ENCODE measurements around the gene HACD3.

Gene HACD3

DNA sequence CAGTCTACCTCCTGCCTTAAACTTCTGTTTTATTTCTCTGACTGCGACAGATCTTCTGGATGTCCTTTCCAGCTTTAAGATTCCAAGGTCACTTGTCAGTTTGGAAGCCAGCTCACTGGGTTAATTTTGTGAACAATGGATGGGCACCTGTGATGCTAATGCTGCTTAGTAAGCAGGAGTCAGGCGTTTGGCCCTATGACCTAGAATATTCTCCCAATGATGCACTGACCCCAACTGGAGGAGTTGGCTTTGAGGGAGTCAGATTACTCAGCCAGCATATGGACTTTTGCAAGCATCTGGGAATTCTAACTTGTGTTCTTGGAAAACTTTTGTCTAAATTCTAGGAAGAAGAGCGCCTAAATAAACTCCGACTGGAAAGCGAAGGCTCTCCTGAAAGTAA, 28.1 kb downstream of the HACD3 start:
- DNase-seq (ENCODE audit: low read depth): no peak
- H3K4me3 ChIP-seq (ENCODE audit: control insufficient read depth, low read depth, low read length): no peak overlapping the region
- TF ChIP-seq, protein P1, sequence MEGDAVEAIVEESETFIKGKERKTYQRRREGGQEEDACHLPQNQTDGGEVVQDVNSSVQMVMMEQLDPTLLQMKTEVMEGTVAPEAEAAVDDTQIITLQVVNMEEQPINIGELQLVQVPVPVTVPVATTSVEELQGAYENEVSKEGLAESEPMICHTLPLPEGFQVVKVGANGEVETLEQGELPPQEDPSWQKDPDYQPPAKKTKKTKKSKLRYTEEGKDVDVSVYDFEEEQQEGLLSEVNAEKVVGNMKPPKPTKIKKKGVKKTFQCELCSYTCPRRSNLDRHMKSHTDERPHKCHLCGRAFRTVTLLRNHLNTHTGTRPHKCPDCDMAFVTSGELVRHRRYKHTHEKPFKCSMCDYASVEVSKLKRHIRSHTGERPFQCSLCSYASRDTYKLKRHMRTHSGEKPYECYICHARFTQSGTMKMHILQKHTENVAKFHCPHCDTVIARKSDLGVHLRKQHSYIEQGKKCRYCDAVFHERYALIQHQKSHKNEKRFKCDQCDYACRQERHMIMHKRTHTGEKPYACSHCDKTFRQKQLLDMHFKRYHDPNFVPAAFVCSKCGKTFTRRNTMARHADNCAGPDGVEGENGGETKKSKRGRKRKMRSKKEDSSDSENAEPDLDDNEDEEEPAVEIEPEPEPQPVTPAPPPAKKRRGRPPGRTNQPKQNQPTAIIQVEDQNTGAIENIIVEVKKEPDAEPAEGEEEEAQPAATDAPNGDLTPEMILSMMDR (IDR thresholded peaks at IDR 0.05; ENCODE audit: control insufficient read depth, insufficient read depth, low read depth, low read length, missing control alignments): no peak

DNA sequence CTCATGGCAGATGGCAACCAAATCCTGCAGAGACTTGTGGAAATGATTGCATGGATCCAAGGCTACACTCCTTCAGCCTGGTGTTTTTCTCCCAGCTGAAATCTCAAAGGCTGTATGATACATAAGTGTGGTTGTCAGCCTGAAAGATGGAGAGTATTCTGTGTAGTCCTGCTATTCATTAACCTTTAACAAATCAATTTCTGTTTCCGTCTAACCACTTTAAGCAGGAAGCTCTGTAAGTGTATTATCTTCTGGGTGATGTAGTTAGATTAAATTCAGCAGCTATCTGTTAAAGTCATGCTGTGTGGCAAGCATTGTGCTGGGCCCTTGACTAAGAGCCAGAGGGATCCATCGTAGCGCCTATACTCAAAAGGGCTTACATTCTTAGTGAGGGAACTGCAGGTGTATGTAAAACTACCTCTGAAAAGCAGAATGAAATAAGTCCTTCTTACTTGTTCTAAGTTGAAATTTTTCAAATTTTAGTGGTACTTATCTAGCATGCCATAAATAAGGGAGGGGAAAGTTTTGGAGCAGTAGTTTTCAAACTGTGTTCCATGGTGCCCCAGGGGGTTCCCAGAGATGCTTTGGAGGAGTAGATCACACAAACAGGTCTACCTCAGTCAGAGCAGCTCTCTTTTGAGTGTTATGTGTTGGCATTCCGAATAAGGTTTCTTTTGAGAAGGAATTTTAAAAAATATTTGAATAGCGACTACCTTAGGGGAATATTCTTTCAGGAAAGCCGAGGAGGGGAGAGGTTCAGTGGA, 28.9 kb downstream of the HACD3 start:
- no peak for DNase-seq (ENCODE audit: low read depth)

DNA sequence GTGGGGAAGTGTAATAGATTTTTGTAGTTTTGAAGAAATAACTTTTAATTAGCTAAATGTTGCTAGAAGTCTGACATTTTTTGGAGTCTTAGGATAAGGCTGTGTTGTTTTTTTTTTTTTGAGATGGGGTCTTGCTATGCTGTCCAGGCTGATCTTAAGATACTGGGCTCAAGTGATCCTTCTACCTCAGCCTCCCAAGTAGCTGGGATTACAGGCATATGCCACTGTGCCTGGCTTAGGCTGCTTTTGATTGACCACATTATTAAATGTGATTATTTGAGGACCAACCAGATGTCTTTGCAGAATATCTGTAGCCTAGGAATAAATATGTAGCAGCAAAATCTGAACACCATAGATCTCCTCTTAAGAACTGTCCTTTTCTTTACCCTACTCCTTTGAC, 29.7 kb downstream of the HACD3 start:
- TF ChIP-seq, protein P1 (IDR thresholded peaks at IDR 0.05; ENCODE audit: control insufficient read depth, insufficient read depth, low read depth, low read length, missing control alignments): no peak
- no peak for DNase-seq (ENCODE audit: low read depth)
- H3K4me3 ChIP-seq (ENCODE audit: control insufficient read depth, low read depth, low read length): no peak overlapping the region

More for the DNA sequence above, 28.9 kb downstream of the HACD3 start:
- TF ChIP-seq, protein P1 (IDR thresholded peaks at IDR 0.05; ENCODE audit: control insufficient read depth, insufficient read depth, low read depth, low read length, missing control alignments): no peak
- H3K4me3 ChIP-seq (ENCODE audit: control insufficient read depth, low read depth, low read length): no peak overlapping the region

DNA sequence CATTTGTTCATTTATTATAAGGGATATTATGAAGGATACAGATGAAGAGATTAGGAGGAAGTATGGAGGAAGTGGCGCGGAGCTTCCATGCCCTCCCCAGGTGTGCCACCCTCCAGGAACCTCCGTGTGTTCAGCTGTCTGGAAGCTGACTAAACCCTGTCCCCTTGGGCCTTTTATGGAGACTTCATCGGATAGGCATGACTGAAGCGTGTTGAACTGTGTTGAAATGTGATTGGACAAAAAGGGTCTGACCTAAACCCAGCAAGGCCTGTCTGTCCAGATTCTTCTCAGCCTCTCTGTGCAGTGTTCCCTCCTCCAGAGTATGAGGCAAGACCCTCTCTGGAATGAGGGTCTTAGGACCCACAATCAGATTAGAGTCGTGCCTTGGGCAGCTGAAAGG, 31.7 kb downstream of the HACD3 start:
- no peak for DNase-seq (ENCODE audit: low read depth)
- TF ChIP-seq, protein P1 (IDR thresholded peaks at IDR 0.05; ENCODE audit: control insufficient read depth, insufficient read depth, low read depth, low read length, missing control alignments): no peak
- H3K4me3 ChIP-seq (ENCODE audit: control insufficient read depth, low read depth, low read length): no peak overlapping the region

DNA sequence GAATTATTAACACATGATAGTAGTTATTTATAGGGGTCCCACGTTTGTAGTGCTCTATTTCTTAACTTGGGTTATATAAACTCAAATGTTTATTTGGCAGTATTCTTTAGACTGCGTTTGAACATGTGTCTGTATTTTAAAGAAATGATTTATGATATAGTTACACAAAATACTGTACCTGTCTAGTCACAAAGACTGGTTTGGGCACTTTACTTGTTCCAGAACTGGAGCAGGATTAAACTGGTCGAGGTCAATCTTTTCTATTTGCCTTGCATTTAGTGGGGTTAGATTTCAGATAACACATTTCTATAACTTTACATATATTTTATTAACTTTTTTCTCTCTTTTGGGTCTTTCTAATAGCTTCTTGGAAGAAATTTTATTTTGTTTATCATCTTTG, 39.5 kb downstream of the HACD3 start:
- H3K4me3 ChIP-seq (ENCODE audit: control insufficient read depth, low read depth, low read length): no peak overlapping the region
- TF ChIP-seq, protein P1 (IDR thresholded peaks at IDR 0.05; ENCODE audit: control insufficient read depth, insufficient read depth, low read depth, low read length, missing control alignments): no peak
- no peak for DNase-seq (ENCODE audit: low read depth)

DNA sequence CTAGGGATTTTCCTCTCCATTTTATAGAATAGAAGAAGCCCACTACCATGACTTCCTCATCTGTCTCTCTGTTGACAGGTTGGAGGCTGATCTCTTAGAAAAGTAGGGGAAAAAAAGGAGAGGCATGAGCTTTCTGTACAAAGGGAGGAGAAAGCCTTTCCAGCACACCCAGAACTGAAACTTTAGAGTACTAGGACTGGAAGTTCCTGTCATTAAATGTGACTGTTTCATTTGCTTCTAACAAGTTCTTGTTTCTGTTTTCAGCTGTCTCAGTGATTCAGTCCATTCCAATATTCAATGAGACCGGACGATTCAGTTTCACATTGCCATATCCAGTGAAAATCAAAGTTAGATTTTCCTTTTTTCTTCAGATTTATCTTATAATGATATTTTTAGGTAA, 41.7 kb downstream of the HACD3 start:
- TF ChIP-seq, protein P1 (IDR thresholded peaks at IDR 0.05; ENCODE audit: control insufficient read depth, insufficient read depth, low read depth, low read length, missing control alignments): no peak
- DNase-seq (ENCODE audit: low read depth): no peak
- no peak overlapping the region for H3K4me3 ChIP-seq (ENCODE audit: control insufficient read depth, low read depth, low read length)
